GM19043 (cell line): ENCODE data around the gene L1CAM.

Experiments
- ATAC-seq: cut with Tn5 transposase; IDR thresholded peaks from one replicate; pipeline ENCODE4 v1.9.1; 2021; ENCODE audit warnings: low read depth; ENCODE audit not compliant: unreplicated experiment

L1CAM gene

GRCh38 chrX:153905481-153906095 is 19.6 kb upstream of the L1CAM start:
- ATAC-seq: no peak

- no peak for ATAC-seq
Observed at GRCh38 chrX:153903991-153904957, 18.3 kb upstream of the L1CAM start, which contains the start of gene AVPR2. Gene AVPR2 (plus strand): TSS chrX:153904673. CDS start chrX:153905146, 473 bp downstream.

GRCh38 chrX:153903238-153903980 is 17.4 kb upstream of the L1CAM start:
- ATAC-seq: no peak

GRCh38 chrX:153902385-153902784 is 16.4 kb upstream of the L1CAM start:
- ATAC-seq: no peak

- ATAC-seq: no peak
Observed at GRCh38 chrX:153901753-153902140, 15.8 kb upstream of the L1CAM start.

GRCh38 chrX:153900831-153901752 is 15.1 kb upstream of the L1CAM start:
- ATAC-seq: peak; percentile 87

GRCh38 chrX:153897899-153898298 is 11.9 kb upstream of the L1CAM start:
- no peak for ATAC-seq

- ATAC-seq: no peak
Observed at GRCh38 chrX:153889123-153889522, 3.1 kb upstream of the L1CAM start.

- no peak for ATAC-seq
Observed at GRCh38 chrX:153888344-153888743, 2.4 kb upstream of the L1CAM start.

- ATAC-seq: no peak
Observed at GRCh38 chrX:153887385-153887784, 1.4 kb upstream of the L1CAM start.

- no peak for ATAC-seq
Observed at GRCh38 chrX:153886915-153887314, 942 bp upstream of the L1CAM start.

- no peak for ATAC-seq
Observed at GRCh38 chrX:153885208-153885787, 675 bp downstream of the L1CAM start.

- ATAC-seq: no peak
Observed at GRCh38 chrX:153884590-153884989, 1.4 kb downstream of the L1CAM start.

GRCh38 chrX:153884136-153884535 is 1.8 kb downstream of the L1CAM start:
- no peak for ATAC-seq

GRCh38 chrX:153883163-153883843 is 2.7 kb downstream of the L1CAM start:
- ATAC-seq: no peak

GRCh38 chrX:153882557-153882956 is 3.4 kb downstream of the L1CAM start:
- no peak for ATAC-seq

- ATAC-seq: no peak
Observed at GRCh38 chrX:153882086-153882498, 3.9 kb downstream of the L1CAM start.

- ATAC-seq: no peak
Observed at GRCh38 chrX:153881281-153881680, 4.7 kb downstream of the L1CAM start.

GRCh38 chrX:153880440-153880815 is 5.5 kb downstream of the L1CAM start:
- no peak for ATAC-seq
